A549 treated with CORT108297 at 1 μM for 4 hours (cell line): ENCODE results near the gene UBQLNL. TPM values are rescaled to one million over a fixed set of nuclear protein-coding genes. Genes with fewer than 3 reads are reported as not detected.

Experiments used
- total RNA-seq: library from RNA; stranded (reverse); fragments of 200-300 nt; extraction: Qiagen RNA extraction; gene quantifications from 5 replicates; pipeline ENCODE4 v1.2.3, GENCODE V29; 2022

Gene UBQLNL
- total RNA-seq, result 0.04 TPM in 1 of 5 replicates, not detected in the others

DNA sequence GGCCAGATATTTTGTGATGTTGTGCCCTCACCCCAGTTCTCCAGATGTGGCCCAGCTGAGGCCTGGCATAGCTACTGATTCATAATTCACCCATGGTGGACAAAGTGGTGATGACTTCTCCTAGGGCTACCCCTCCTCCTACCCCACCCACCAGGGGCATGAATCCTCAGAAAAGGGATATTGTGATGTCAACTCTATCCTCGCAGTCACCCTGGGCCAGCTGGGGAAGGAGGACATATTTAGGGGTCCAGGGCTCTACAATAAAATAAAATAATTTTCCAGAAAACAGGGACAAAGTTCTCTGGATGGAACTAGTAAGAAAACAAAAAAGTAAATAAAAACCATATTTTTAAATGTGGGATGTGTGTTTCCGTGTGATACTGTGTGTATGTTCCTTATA lies at the start of gene UBQLNL:
TSS of gene UBQLNL (minus strand) at position 101 of the 400 bp plus-strand sequence. CDS start 258 bp downstream, outside the sequence.

GRCh38 chr11:5548440-5548839 lies 31.9 kb upstream of the UBQLNL start, which contains the start of gene OR52H1:
Gene OR52H1, minus strand, starts transcription at chr11:5548540. Its CDS starts 3,035 bp downstream, at chr11:5545505.

GRCh38 chr11:5509803-5510202 lies 6.7 kb downstream of the UBQLNL start, which contains the start of gene UBQLN3:
Gene UBQLN3, minus strand, starts transcription at chr11:5509957. Its CDS starts 399 bp downstream, at chr11:5509558.

DNA sequence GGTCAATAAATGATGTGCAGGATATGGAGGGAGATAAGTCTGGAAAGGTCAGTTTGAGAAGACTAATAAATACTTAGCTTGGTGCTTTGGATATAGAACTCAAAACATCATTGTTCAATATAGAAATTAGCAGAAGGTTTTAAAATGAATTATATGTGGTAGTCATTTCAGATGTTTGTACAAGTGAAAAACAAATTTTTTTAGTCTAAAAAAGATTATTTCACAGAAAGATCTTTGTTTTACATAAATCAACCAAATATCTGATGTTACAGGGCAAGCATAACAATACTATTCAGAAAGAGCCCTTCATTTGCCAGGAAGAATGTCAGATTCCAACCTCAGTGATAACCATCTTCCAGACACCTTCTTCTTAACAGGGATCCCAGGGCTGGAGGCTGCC lies 28.1 kb downstream of the UBQLNL start, which contains the start of gene OR52D1:
TSS of gene OR52D1 (plus strand) at position 301 of the 400 bp plus-strand sequence. CDS start at position 323, 22 bp downstream.

Other genes starting within 250 kb of the UBQLNL start
- gene HBE1, start 246.8 kb downstream of the UBQLNL start, total RNA-seq, result 0.15 to 0.29 TPM (median 0.21 TPM) in 3 of 5 replicates, not detected in the others
- not detected in 5 replicates for gene OR51B4, start 214.8 kb downstream of the UBQLNL start, total RNA-seq
- gene OR51B2, start 192.4 kb downstream of the UBQLNL start, total RNA-seq, result not detected in 5 replicates
- not detected in 5 replicates for gene OR51B5, start 173.2 kb downstream of the UBQLNL start, total RNA-seq
- gene OR51B6, start 165.2 kb downstream of the UBQLNL start, total RNA-seq, result not detected in 5 replicates
- not detected in 5 replicates for gene OR51M1, start 132.9 kb downstream of the UBQLNL start, total RNA-seq
- gene OR51Q1, start 94.6 kb downstream of the UBQLNL start, total RNA-seq, result not detected in 5 replicates
- not detected in 5 replicates for gene OR51I1, start 75.2 kb downstream of the UBQLNL start, total RNA-seq
- gene OR51I2, start 67.4 kb downstream of the UBQLNL start, total RNA-seq, result not detected in 5 replicates
- gene OR52D1, start 28.0 kb downstream of the UBQLNL start, total RNA-seq, result not detected in 5 replicates
- not detected in 5 replicates for gene UBQLN3, start 6.7 kb downstream of the UBQLNL start, total RNA-seq
- gene OR52H1, start 31.8 kb upstream of the UBQLNL start, total RNA-seq, result not detected in 5 replicates
- gene OR52B6, start 64.2 kb upstream of the UBQLNL start, total RNA-seq, result not detected in 5 replicates
- 10.4 to 13.1 TPM (median 12.8 TPM) in 5 replicates for gene TRIM6, start 79.9 kb upstream of the UBQLNL start, total RNA-seq
- 2.8 to 4.3 TPM (median 3.7 TPM) in 5 replicates for gene TRIM34, start 108.3 kb upstream of the UBQLNL start, total RNA-seq
- gene TRIM5, start 168.4 kb upstream of the UBQLNL start, total RNA-seq, result 10.9 to 13.7 TPM (median 12.0 TPM) in 5 replicates
- gene TRIM22, start 173.1 kb upstream of the UBQLNL start, total RNA-seq, result 0.44 to 1.0 TPM (median 0.81 TPM) in 5 replicates
- not detected in 5 replicates for gene OR56B1, start 219.7 kb upstream of the UBQLNL start, total RNA-seq
- gene OR52N4, start 237.5 kb upstream of the UBQLNL start, total RNA-seq, result not detected in 5 replicates